K562 (cell line): Measurements from ENCODE around the gene CHCHD1. TPM values are rescaled to one million over a fixed set of nuclear protein-coding genes. Genes with fewer than 3 reads are reported as not detected.

ENCODE experiments used
- AFF1 ChIP-seq, 2 experiments: fragments of 450-650 bp; IDR thresholded peaks; 2 replicates each; pipeline ENCODE4 v1.6.1; 2018; ENCODE audit warnings: mild to moderate bottlenecking in 2 of 2, low read depth in 1 of 2; ENCODE audit not compliant: partially characterized antibody in 2 of 2
- CBFA2T2 ChIP-seq: fragments of 450-650 bp; conservative IDR thresholded peaks from 2 replicates; pipeline ENCODE4 v1.6.1; 2017; ENCODE audit warnings: mild to moderate bottlenecking
- CC2D1A ChIP-seq: fragments of 450-650 bp; IDR thresholded peaks from 2 replicates; pipeline ENCODE4 v1.6.1; 2017; ENCODE audit warnings: mild to moderate bottlenecking
- CREB1 ChIP-seq, 2 experiments: sonication (generic) in 1 of 2; formaldehyde crosslinking in 1 of 2; IDR thresholded peaks; 2 replicates each; pipeline versions ENCODE4 v1.6.1 to v1.8.0; 2012 to 2022; ENCODE audit warnings: inconsistent platforms in 1 of 2, mild to moderate bottlenecking in 1 of 2, missing genetic modification reagents in 1 of 2, moderate library complexity in 1 of 2
- FOXK2 ChIP-seq, 2 experiments: fragments of 450-650 bp; IDR thresholded peaks in 1 of 2; conservative IDR thresholded peaks in 1 of 2; 2 replicates each; pipeline ENCODE4 v1.6.1; 2016; ENCODE audit warnings: low read depth in 2 of 2, mild to moderate bottlenecking in 1 of 2
- GATA2 ChIP-seq: sonication (generic); formaldehyde crosslinking; IDR thresholded peaks from 2 replicates; pipeline ENCODE4 v1.4.0; 2020; ENCODE audit warnings: mild to moderate bottlenecking, missing genetic modification reagents
- GTF2B ChIP-seq: IDR thresholded peaks from 2 replicates; pipeline ENCODE4 v1.6.1; 2011; ENCODE audit not compliant: insufficient read length; ENCODE audit errors: extremely low read depth
- HCFC1 ChIP-seq: IDR thresholded peaks from 2 replicates; pipeline ENCODE4 v1.6.1; 2012; ENCODE audit warnings: low read depth, low read length, improper control_type of control experiment
- HEY1 ChIP-seq: fragments of 250-450 bp; sonication (Bioruptor Pico); IDR thresholded peaks from 2 replicates; pipeline ENCODE4 v1.5.0; 2020; ENCODE audit warnings: mild to moderate bottlenecking, moderate library complexity, borderline replicate concordance
- HMG20B ChIP-seq: fragments of 250-450 bp; sonication (Bioruptor Pico); IDR thresholded peaks from 2 replicates; pipeline ENCODE4 v1.5.0; 2021; ENCODE audit warnings: mild to moderate bottlenecking
- HNRNPK ChIP-seq: fragments of 200-400 bp; formaldehyde crosslinking; IDR thresholded peaks from one replicate; pipeline ENCODE4 v1.6.1; 2018; ENCODE audit warnings: mild to moderate bottlenecking, low read depth, low read length; ENCODE audit not compliant: poor library complexity, severe bottlenecking
- KDM4B ChIP-seq, 2 experiments: fragments of 450-650 bp in 1 of 2; sonication (generic) in 1 of 2; IDR thresholded peaks; 2 replicates each; pipeline ENCODE4 v1.6.1; 2016 to 2017; ENCODE audit warnings: borderline replicate concordance in 2 of 2, antibody characterized with exemption in 1 of 2, low read depth in 1 of 2, mild to moderate bottlenecking in 1 of 2
- KLF10 ChIP-seq: fragments of 250-450 bp; sonication (Bioruptor Pico); IDR thresholded peaks from 2 replicates; pipeline ENCODE4 v1.6.1; 2021; ENCODE audit warnings: matching md5 sums
- MAFF ChIP-seq: IDR thresholded peaks from 2 replicates; pipeline ENCODE4 v1.6.1; 2012; ENCODE audit warnings: low read length, improper control_type of control experiment
- MXD1 ChIP-seq: fragments of 250-450 bp; sonication (Bioruptor Pico); IDR thresholded peaks from 2 replicates; pipeline ENCODE4 v1.8.0; 2021; ENCODE audit warnings: borderline replicate concordance, mild to moderate bottlenecking, moderate library complexity; ENCODE audit not compliant: poor library complexity, severe bottlenecking
- PHF21A ChIP-seq: fragments of 450-650 bp; IDR thresholded peaks from 2 replicates; pipeline ENCODE4 v1.6.1; 2017; ENCODE audit warnings: low read depth, borderline replicate concordance
- PHTF2 ChIP-seq: fragments of 250-450 bp; sonication (Bioruptor Pico); IDR thresholded peaks from 2 replicates; pipeline ENCODE4 v1.5.0; 2021; ENCODE audit warnings: mild to moderate bottlenecking
- SMARCA5 ChIP-seq: fragments of 450-650 bp; IDR thresholded peaks from 2 replicates; pipeline ENCODE4 v1.6.1; 2016
- STAT5A ChIP-seq: IDR thresholded peaks from 2 replicates; pipeline ENCODE4 v1.6.1; 2012; ENCODE audit warnings: low read length, inconsistent platforms, borderline replicate concordance
- ZBTB1 ChIP-seq: sonication (generic); formaldehyde crosslinking; IDR thresholded peaks from 2 replicates; pipeline ENCODE4 v1.8.1; 2023; ENCODE audit warnings: missing genetic modification reagents, low read depth, mild to moderate bottlenecking, borderline replicate concordance
- ZNF408 ChIP-seq: fragments of 250-450 bp; sonication (Bioruptor Pico); IDR thresholded peaks from 2 replicates; pipeline ENCODE4 v1.4.0; 2020; ENCODE audit warnings: low read depth, mild to moderate bottlenecking, moderate library complexity
- polyA plus RNA-seq, 8 experiments: library from polyadenylated mRNA; depleted of rRNA in 4 of 8; stranded (reverse) in 5 of 8; unstranded in 3 of 8; fragments of >200 nt; fragmentation: Nextera tagmentation in 2 of 8; fragmentation: Illumina TruSeq in 1 of 8; extraction: Ambion mirVana in 2 of 8; extraction: Trizol in 1 of 8; gene quantifications; 2 replicates each; pipeline versions ENCODE4 v1.2.1 to v1.2.3, GENCODE V29; 2011 to 2014; ENCODE audit warnings: inconsistent platforms in 1 of 8, missing spikeins in 1 of 8
- total RNA-seq, 7 experiments: library from RNA; depleted of rRNA in 6 of 7; stranded (reverse); fragments of >200 nt in 6 of 7; fragmentation: Illumina TruSeq in 2 of 7; extraction: Trizol in 2 of 7; gene quantifications; 2 replicates each; pipeline versions ENCODE4 v1.2.1 to v1.2.3, GENCODE V29; 2011 to 2021; ENCODE audit warnings: low replicate concordance in 1 of 7
- TF ChIP-seq, protein P1 (sequence below): sonication (generic); formaldehyde crosslinking; IDR thresholded peaks from 2 replicates; pipeline ENCODE4 v1.8.1; 2023; ENCODE audit warnings: mild to moderate bottlenecking, missing genetic modification reagents

The CHCHD1 gene
- total and polyA plus RNA-seq, 9 of the 15 experiments (the other 6 are each of a cell fraction or from before 2014, with no cell fraction given), result 52.9 to 126 (median 83.4) TPM

- peak; percentile 83 to 97 for TF ChIP-seq AFF1 (IDR thresholded peaks at IDR 0.05; ENCODE audit: low read depth in 1 of 2, partially characterized antibody in 2 of 2)
- TF ChIP-seq CREB1 (IDR thresholded peaks at IDR 0.05), result peak; percentile 48; the same call in 1 of the 2 replicates
- TF ChIP-seq CREB1 (CRISPR knock-in tag; IDR thresholded peaks at IDR 0.05), result 0 out of 2 replicates have a peak, but pooled peaks have one; percentile 30
- TF ChIP-seq ZNF408 (CRISPR knock-in tag), result no peak
- no peak for TF ChIP-seq ZBTB1
- no peak for TF ChIP-seq HMG20B
- TF ChIP-seq SMARCA5, result no peak
- peak; percentile 99 to 100 for TF ChIP-seq FOXK2 (conservative IDR thresholded peaks at IDR 0.05 in 1 of 2, IDR thresholded peaks at IDR 0.05 in 1 of 2; ENCODE audit: low read depth in 2 of 2)
- TF ChIP-seq MXD1 (CRISPR knock-in tag), result no peak
- no peak for TF ChIP-seq HEY1
- peak in 1 of 2 experiments; percentile 61; a peak in 1 of 4 replicates for TF ChIP-seq KDM4B (IDR thresholded peaks at IDR 0.05; ENCODE audit: borderline replicate concordance in 2 of 2, low read depth in 1 of 2)
- TF ChIP-seq KLF10 (CRISPR knock-in tag), result no peak
- no peak for TF ChIP-seq PHF21A
- no peak; the same call in 1 of the 2 replicates for TF ChIP-seq MAFF
- no peak for TF ChIP-seq GATA2 (CRISPR knock-in tag)
- TF ChIP-seq, protein P1, sequence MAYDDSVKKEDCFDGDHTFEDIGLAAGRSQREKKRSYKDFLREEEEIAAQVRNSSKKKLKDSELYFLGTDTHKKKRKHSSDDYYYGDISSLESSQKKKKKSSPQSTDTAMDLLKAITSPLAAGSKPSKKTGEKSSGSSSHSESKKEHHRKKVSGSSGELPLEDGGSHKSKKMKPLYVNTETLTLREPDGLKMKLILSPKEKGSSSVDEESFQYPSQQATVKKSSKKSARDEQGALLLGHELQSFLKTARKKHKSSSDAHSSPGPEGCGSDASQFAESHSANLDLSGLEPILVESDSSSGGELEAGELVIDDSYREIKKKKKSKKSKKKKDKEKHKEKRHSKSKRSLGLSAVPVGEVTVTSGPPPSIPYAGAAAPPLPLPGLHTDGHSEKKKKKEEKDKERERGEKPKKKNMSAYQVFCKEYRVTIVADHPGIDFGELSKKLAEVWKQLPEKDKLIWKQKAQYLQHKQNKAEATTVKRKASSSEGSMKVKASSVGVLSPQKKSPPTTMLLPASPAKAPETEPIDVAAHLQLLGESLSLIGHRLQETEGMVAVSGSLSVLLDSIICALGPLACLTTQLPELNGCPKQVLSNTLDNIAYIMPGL (CRISPR knock-in tag), result no peak
- peak; percentile 94 for TF ChIP-seq HCFC1
- no peak for TF ChIP-seq CC2D1A
- peak; percentile 97 for TF ChIP-seq HNRNPK
- no peak for TF ChIP-seq CBFA2T2
- no peak; the same call in 1 of the 2 replicates for TF ChIP-seq STAT5A
- TF ChIP-seq PHTF2 (CRISPR knock-in tag), result no peak
- TF ChIP-seq GTF2B, result no peak
Observed at GRCh38 chr10:73785211-73785720, 3.4 kb downstream of the CHCHD1 start, which contains the start of gene ZSWIM8 (continued).
